ENCODE results near the gene COL2A1.

DNA sequence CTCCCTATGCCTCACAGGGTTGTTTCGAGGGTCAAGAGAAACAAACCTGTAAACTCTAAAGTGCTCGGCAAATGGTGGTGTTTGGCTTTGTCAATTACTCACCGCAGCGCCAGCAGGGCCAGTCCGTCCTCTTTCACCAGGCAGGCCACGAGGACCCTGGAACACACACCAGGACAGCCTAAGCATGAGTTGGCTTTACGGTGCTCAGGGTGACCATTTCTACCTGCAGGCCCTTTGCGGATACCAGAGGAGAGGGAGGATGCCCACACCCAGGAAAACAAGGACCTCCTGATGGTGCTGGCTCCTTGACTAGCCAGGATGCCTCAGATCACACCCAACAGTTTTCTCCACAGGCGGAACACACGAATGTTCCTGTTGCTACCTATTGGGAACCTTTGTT is 11.5 kb downstream of the COL2A1 start:
- TF ChIP-seq, protein P1, sequence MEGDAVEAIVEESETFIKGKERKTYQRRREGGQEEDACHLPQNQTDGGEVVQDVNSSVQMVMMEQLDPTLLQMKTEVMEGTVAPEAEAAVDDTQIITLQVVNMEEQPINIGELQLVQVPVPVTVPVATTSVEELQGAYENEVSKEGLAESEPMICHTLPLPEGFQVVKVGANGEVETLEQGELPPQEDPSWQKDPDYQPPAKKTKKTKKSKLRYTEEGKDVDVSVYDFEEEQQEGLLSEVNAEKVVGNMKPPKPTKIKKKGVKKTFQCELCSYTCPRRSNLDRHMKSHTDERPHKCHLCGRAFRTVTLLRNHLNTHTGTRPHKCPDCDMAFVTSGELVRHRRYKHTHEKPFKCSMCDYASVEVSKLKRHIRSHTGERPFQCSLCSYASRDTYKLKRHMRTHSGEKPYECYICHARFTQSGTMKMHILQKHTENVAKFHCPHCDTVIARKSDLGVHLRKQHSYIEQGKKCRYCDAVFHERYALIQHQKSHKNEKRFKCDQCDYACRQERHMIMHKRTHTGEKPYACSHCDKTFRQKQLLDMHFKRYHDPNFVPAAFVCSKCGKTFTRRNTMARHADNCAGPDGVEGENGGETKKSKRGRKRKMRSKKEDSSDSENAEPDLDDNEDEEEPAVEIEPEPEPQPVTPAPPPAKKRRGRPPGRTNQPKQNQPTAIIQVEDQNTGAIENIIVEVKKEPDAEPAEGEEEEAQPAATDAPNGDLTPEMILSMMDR (optimal IDR thresholded peaks at IDR 0.05 in 1 of 3, IDR thresholded peaks at IDR 0.05 in 1 of 3, conservative IDR thresholded peaks at IDR 0.05 in 1 of 3; ENCODE audit: extremely low read depth in 1 of 3, insufficient read depth in 2 of 3, low read length in 3 of 3): no peak
- TF ChIP-seq EZH2 (IDR thresholded peaks at IDR 0.05; ENCODE audit: low read length): no peak

Measured in keratinocyte (primary cell).